HG02885 (cell line): ENCODE data around the gene ADARB2.
"Not testable (repeated sequence)": the region's sequence is repeated elsewhere in the genome, so short reads cannot be mapped to it uniquely, and the experiment has no call there.

Experiments used
- ATAC-seq: cut with Tn5 transposase; IDR thresholded peaks from one replicate; pipeline ENCODE4 v1.9.1; 2021; ENCODE audit warnings: mild to moderate bottlenecking; ENCODE audit not compliant: unreplicated experiment, poor library complexity

ADARB2 gene

GRCh38 chr10:1230592-1231275 lies 506.6 kb downstream of the ADARB2 start:
- ATAC-seq = no peak

GRCh38 chr10:1230138-1230537 lies 507.2 kb downstream of the ADARB2 start:
- no peak for ATAC-seq

GRCh38 chr10:1229574-1229973 lies 507.8 kb downstream of the ADARB2 start:
- ATAC-seq = no peak

- ATAC-seq = no peak
These were observed 508.2 kb downstream of the ADARB2 start for GRCh38 chr10:1229116-1229515.

- ATAC-seq = no peak
These were observed 508.8 kb downstream of the ADARB2 start for GRCh38 chr10:1228467-1228975.

GRCh38 chr10:1227510-1228402 lies 509.6 kb downstream of the ADARB2 start:
- ATAC-seq = no peak

- ATAC-seq = not testable (repeated sequence)
These were observed 510.4 kb downstream of the ADARB2 start for GRCh38 chr10:1226907-1227306.

GRCh38 chr10:1219874-1220273 lies 517.5 kb downstream of the ADARB2 start:
- ATAC-seq = not testable (repeated sequence)

- ATAC-seq = no peak
These were observed 519.7 kb downstream of the ADARB2 start for GRCh38 chr10:1217661-1218060.

- ATAC-seq = no peak
These were observed 520.1 kb downstream of the ADARB2 start for GRCh38 chr10:1217237-1217587.

- no peak for ATAC-seq
These were observed 520.6 kb downstream of the ADARB2 start for GRCh38 chr10:1216574-1217236.

- ATAC-seq = no peak
These were observed 521.3 kb downstream of the ADARB2 start for GRCh38 chr10:1215862-1216573.

- no peak for ATAC-seq
These were observed 522.3 kb downstream of the ADARB2 start for GRCh38 chr10:1214882-1215540.

- no peak for ATAC-seq
These were observed 523.2 kb downstream of the ADARB2 start for GRCh38 chr10:1214071-1214675.

GRCh38 chr10:1213252-1214070 lies 523.9 kb downstream of the ADARB2 start:
- no peak for ATAC-seq

GRCh38 chr10:1212571-1213141 lies 524.7 kb downstream of the ADARB2 start:
- ATAC-seq = no peak

- no peak for ATAC-seq
These were observed 525.3 kb downstream of the ADARB2 start for GRCh38 chr10:1211844-1212570.

GRCh38 chr10:1210667-1211066 lies 526.7 kb downstream of the ADARB2 start:
- no peak for ATAC-seq
